ENCODE measurements around the gene RGS7. TPM values are rescaled to one million over a fixed set of nuclear protein-coding genes. Genes with fewer than 3 reads are reported as not detected.
"Not testable (repeated sequence)": the region's sequence is repeated elsewhere in the genome, so short reads cannot be mapped to it uniquely, and the experiment has no call there.

RGS7 gene
- total RNA-seq, 2 donors from 2014 or later: not detected

- DNase-seq; ATAC-seq; intact Hi-C loops (cut with DNase I): not testable (repeated sequence)
Measured at GRCh38 chr1:241222813-241223212, 134.2 kb downstream of the RGS7 start.

GRCh38 chr1:241221319-241221718 is 135.7 kb downstream of the RGS7 start:
- intact Hi-C loops (cut with DNase I): no loop called here
- DNase-seq: no peak
- no peak for ATAC-seq

GRCh38 chr1:241220913-241221312 is 136.1 kb downstream of the RGS7 start:
- intact Hi-C loops (cut with DNase I); ATAC-seq; DNase-seq: not testable (repeated sequence)

- intact Hi-C loops (cut with DNase I): no loop called here
- ATAC-seq (no peak), DNase-seq (no peak)
Measured at GRCh38 chr1:241219449-241219848, 137.6 kb downstream of the RGS7 start.

GRCh38 chr1:241217516-241217915 is 139.5 kb downstream of the RGS7 start:
- intact Hi-C loops (cut with DNase I): no loop called here
- no peak for DNase-seq
- ATAC-seq: no peak

- DNase-seq: no peak
- ATAC-seq: no peak
- intact Hi-C loops (cut with DNase I): no loop called here
Measured at GRCh38 chr1:241215683-241216082, 141.3 kb downstream of the RGS7 start.

GRCh38 chr1:241215203-241215602 is 141.8 kb downstream of the RGS7 start:
- intact Hi-C loops (cut with DNase I): no loop called here
- DNase-seq (no peak), ATAC-seq (no peak)

GRCh38 chr1:241213139-241213538 is 143.9 kb downstream of the RGS7 start:
- intact Hi-C loops (cut with DNase I): no loop called here
- DNase-seq: no peak

GRCh38 chr1:241212628-241213027 is 144.4 kb downstream of the RGS7 start:
- ATAC-seq: no peak
- DNase-seq: no peak
- intact Hi-C loops (cut with DNase I): no loop called here

More at GRCh38 chr1:241213139-241213538, 143.9 kb downstream of the RGS7 start:
- no peak for ATAC-seq

GRCh38 chr1:241208910-241209379 is 148.1 kb downstream of the RGS7 start:
- intact Hi-C loops (cut with DNase I): no loop called here
- ATAC-seq (no peak), DNase-seq (no peak)

- DNase-seq (no peak), ATAC-seq (no peak)
- intact Hi-C loops (cut with DNase I): no loop called here
Measured at GRCh38 chr1:241203817-241204216, 153.2 kb downstream of the RGS7 start.

- ATAC-seq (no peak), DNase-seq (no peak)
- intact Hi-C loops (cut with DNase I): no loop called here
Measured at GRCh38 chr1:241202401-241202800, 154.6 kb downstream of the RGS7 start.

GRCh38 chr1:241186716-241187115 is 170.3 kb downstream of the RGS7 start:
- DNase-seq (no peak), ATAC-seq (no peak)
- intact Hi-C loops (cut with DNase I): no loop called here

- no peak for DNase-seq
- ATAC-seq: no peak
- intact Hi-C loops (cut with DNase I): no loop called here
Measured at GRCh38 chr1:241181971-241182370, 175.0 kb downstream of the RGS7 start.

GRCh38 chr1:241181471-241181870 is 175.5 kb downstream of the RGS7 start:
- no peak for ATAC-seq
- intact Hi-C loops (cut with DNase I): no loop called here

GRCh38 chr1:241180569-241180968 is 176.4 kb downstream of the RGS7 start:
- intact Hi-C loops (cut with DNase I): no loop called here
- DNase-seq: no peak
- ATAC-seq: no peak

More at GRCh38 chr1:241181471-241181870, 175.5 kb downstream of the RGS7 start:
- DNase-seq: no peak

GRCh38 chr1:241177660-241178059 is 179.3 kb downstream of the RGS7 start:
- ATAC-seq (no peak), DNase-seq (no peak)
- intact Hi-C loops (cut with DNase I): no loop called here

- no peak for ATAC-seq
Measured at GRCh38 chr1:241172486-241172885, 184.5 kb downstream of the RGS7 start.

GRCh38 chr1:241171991-241172390 is 185.0 kb downstream of the RGS7 start:
- DNase-seq (no peak), ATAC-seq (no peak)
- intact Hi-C loops (cut with DNase I): no loop called here

More at GRCh38 chr1:241172486-241172885, 184.5 kb downstream of the RGS7 start:
- intact Hi-C loops (cut with DNase I): no loop called here
- no peak for DNase-seq

GRCh38 chr1:241167121-241167630 is 189.8 kb downstream of the RGS7 start:
- ATAC-seq (no peak), DNase-seq (no peak)
- intact Hi-C loops (cut with DNase I): no loop called here

GRCh38 chr1:241166625-241167024 is 190.4 kb downstream of the RGS7 start:
- intact Hi-C loops (cut with DNase I): no loop called here
- DNase-seq (no peak), ATAC-seq (no peak)

GRCh38 chr1:241165256-241165655 is 191.7 kb downstream of the RGS7 start:
- intact Hi-C loops (cut with DNase I); DNase-seq; ATAC-seq: not testable (repeated sequence)

All from left cardiac atrium (tissue), 4 donors.